Endometrial microvascular endothelial cells (primary cell): ENCODE data around the gene EXOC6B. TPM values are rescaled to one million over a fixed set of nuclear protein-coding genes. Genes with fewer than 3 reads are reported as not detected.
"Not testable (repeated sequence)": the region's sequence is repeated elsewhere in the genome, so short reads cannot be mapped to it uniquely, and the experiment has no call there.

Source experiments
- in situ Hi-C: cut with HindIII; loops from 2 replicates; pipeline ENCODE4 v1.10.0; 2017; ENCODE audit warnings: low sequenced_read_pairs, low pct_unique_long_range_greater_than_20kb; ENCODE audit errors: inconsistent ontology term
- total RNA-seq: library from RNA; depleted of rRNA; stranded (reverse); fragments of >200 nt; gene quantifications from one replicate; pipeline ENCODE4 v1.2.3, GENCODE V29; 2015; ENCODE audit errors: inconsistent ontology term

EXOC6B gene
- total RNA-seq, 1 donor from 2014 or later = 32.3 TPM

DNA sequence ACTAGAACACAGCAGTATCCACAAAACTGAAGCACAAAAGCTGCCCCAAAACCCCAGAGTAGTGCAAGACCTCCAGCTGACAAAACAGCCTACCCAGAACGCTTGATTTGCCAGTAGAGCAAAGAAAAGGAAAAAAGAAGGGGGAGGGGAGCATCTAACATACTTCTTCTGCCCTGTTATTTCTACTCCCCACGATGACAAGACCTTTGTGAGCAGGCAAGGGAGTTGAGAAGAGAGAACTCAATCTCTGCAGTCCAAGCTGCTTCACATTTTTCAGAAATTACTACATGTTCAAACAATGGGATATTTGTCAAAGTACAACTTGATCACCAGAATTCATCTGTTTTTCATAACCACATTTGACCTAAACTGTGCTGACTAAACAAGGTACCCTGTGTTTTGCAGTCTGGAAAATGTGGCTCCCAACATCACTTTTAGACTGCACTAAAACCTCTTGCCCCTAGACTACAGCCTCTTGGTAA lies 286.7 kb downstream of the EXOC6B start:
- in situ Hi-C loops = no loop called here

DNA sequence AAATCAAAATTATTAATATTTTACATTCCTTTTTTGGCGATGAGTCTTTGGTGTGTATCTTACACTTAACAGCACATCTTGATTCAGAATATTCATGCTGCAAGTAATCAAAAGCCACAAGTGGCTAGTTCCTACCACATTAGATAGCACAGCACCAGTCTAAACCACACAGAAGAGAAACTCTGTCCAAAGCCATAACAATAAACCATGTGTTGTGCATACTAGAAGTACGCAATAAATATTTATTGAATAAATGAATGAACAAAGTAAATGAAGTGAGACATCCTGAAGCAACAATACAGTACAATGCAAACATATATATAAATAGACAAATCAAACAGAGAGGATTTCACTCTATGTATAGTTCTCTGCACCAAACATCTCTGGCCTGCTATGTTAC lies 287.3 kb downstream of the EXOC6B start:
- in situ Hi-C loops = no loop called here

GRCh38 chr2:72535586-72535985 lies 290.2 kb downstream of the EXOC6B start:
- in situ Hi-C loops = not testable (repeated sequence)

- in situ Hi-C loops = no loop called here
These were observed 292.1 kb downstream of the EXOC6B start for GRCh38 chr2:72533765-72534164.

DNA sequence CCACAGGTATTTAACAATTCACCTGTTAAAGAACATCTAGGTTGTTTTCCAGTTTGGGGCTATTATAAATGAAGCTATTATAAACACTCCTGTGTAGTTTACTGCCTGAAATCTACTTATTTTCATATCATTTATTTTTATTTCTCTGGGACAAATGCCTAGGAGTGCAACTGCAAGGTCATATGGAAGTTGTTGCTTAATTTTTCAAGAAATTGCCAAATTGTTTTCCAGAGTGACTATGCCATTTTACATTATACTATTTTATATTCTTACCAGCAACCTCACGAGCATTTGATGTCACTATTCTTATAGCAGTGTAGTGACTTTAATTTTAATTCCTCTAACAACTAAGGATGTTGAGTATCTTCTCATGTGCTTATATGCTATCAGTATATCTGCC lies 298.4 kb downstream of the EXOC6B start:
- in situ Hi-C loops = no loop called here

GRCh38 chr2:72526623-72527022 lies 299.2 kb downstream of the EXOC6B start:
- in situ Hi-C loops = no loop called here

- in situ Hi-C loops = no loop called here
These were observed 301.8 kb downstream of the EXOC6B start for GRCh38 chr2:72524071-72524470.

DNA sequence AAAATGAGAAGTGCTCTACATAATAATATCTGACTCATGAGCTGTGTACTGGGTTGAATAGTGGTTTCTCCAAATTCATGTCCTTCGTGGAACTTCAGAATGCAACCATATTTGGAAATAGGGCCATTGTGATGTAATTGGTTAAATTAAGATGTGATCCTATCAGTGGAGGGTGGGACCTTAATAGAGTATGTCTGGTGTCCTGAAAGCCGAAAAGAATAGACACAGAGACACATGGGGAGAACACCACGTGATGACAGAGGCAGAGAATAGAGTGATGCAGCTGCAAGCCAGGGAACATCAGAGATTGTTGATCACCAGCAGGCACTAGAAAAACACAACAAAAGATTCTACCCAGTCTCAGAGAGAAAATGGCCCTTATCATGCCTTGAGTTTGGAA lies 310.1 kb downstream of the EXOC6B start:
- in situ Hi-C loops = no loop called here

- in situ Hi-C loops = no loop called here
These were observed 312.8 kb downstream of the EXOC6B start for GRCh38 chr2:72513011-72513410.

DNA sequence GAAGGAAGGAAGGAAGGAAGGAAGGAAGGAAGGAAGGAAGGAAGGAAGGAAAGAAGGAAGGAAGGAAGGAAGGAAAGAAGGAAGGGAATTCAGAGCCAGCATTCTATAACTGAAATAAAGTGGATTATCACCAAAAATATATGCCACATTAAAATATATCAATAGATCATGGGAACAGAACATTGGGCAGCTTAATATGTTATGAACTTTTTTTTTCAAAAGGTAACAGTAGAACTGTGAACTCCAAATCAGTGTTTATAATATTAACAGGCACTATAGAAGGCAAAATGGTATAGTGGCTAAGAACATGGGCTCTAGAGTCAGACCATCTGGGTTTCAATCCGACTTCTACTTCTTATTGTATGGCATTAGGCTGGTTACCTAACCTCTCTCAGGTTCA lies 313.5 kb downstream of the EXOC6B start:
- in situ Hi-C loops = no loop called here

- in situ Hi-C loops = no loop called here
These were observed 313.9 kb downstream of the EXOC6B start for GRCh38 chr2:72511906-72512305.

GRCh38 chr2:72497763-72498162 lies 328.1 kb downstream of the EXOC6B start:
- in situ Hi-C loops = no loop called here

DNA sequence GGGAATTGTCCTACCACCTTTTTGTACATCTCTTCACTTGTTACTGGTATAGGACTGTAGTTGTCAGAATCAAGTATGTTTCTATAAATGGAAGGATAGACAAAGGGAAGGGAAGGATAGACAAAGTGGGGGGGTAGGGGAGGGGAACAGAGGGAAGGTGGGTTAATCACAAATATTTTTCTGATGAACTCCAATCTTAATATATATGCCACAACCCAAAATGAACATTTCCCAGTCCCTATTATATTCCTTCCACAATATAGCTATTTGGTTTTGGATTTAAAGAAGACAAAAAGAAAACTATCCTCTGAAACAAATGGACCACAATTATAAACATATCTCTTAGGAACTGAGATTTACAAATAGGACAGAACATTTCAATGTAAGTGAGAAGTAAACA lies 329.4 kb downstream of the EXOC6B start:
- in situ Hi-C loops = no loop called here

DNA sequence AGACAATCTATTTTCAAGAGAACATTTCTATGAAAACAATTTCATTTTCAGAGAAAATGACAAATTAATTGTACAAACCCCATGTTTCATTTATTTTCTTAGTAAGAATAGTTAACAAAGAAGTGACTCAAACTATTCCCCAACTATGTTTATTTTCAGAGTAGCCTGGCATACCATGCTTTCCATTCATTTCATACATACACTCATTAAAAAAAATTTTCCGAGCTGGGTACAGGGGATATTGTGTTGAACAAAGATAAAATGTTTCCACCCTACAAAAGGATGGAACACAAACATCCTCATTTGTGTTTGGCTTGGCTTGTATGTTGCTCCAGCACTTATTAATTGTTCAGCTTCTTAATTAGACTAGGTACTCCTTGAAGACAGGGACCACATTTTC lies 331.4 kb downstream of the EXOC6B start:
- in situ Hi-C loops = no loop called here

DNA sequence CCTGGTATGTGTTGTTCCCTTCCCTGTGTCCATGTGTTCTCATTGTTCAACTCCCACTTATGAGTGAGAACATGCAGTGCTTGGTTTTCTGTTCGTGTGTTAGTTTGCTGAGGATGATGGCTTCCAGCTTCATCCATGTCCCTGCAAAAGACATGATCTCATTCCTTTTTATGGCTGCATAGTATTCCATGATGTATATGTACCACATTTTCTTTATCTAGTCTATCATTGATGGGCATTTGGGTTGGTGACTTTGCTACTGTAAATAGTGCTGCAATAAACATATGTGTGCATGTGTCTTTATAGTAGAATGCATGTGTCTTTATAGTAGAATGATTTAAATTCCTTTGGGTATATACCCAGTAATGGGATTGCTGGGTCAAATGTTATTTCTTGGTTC lies 341.2 kb downstream of the EXOC6B start:
- in situ Hi-C loops = not testable (repeated sequence)

GRCh38 chr2:72483346-72483745 lies 342.5 kb downstream of the EXOC6B start:
- in situ Hi-C loops = no loop called here

- in situ Hi-C loops = no loop called here
These were observed 350.6 kb downstream of the EXOC6B start for GRCh38 chr2:72475246-72475645.

GRCh38 chr2:72457801-72458516 lies 367.9 kb downstream of the EXOC6B start:
- in situ Hi-C loops = no loop called here

DNA sequence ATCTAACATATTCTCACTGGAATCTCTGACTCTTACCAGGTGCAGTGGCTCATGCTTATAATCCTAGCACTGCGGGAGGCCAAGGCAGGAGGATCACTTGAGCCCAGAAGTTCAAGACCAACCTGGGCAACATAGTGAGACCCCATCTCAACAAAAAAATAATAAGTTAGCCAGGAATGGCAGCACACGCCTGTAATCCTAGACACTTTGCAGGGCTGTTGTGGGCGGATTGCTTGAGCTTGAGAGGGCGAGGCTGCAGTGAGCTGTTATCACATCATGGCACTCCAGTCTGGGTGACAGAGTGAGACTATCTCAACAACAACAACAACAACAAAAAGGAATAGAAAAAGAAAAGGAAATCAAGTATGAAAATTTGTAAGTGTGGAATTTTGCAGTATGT lies 371.6 kb downstream of the EXOC6B start:
- in situ Hi-C loops = no loop called here

GRCh38 chr2:72442270-72442669 lies 383.6 kb downstream of the EXOC6B start:
- in situ Hi-C loops = no loop called here

- in situ Hi-C loops = no loop called here
These were observed 385.9 kb downstream of the EXOC6B start for GRCh38 chr2:72439892-72440291.
